A549 (cell line): ENCODE measurements around the gene TRIM29. TPM values are rescaled to one million over a fixed set of nuclear protein-coding genes. Genes with fewer than 3 reads are reported as not detected.

Experiments
- ATAC-seq, 2 experiments: fragments of 200-7000 bp in 1 of 2; fragments of >200 bp in 1 of 2; cut with Nextera tagmentation in 1 of 2; cut with Tn5 transposase in 1 of 2; 3 replicates each; pipeline versions ENCODE4 v1.8.0 to v1.9.1; 2018 to 2020; ENCODE audit warnings: mild to moderate bottlenecking in 1 of 2, moderate library complexity in 1 of 2
- CTCF ChIA-PET: fragments of 300-600 bp; sonication (Branson Sonifier 250); formaldehyde crosslinking; extraction: SDS; loops from one replicate; lab custom pipeline; 2021; ENCODE audit warnings: antibody characterized with exemption, inconsistent platforms; lab: Yijun Ruan, JAX
- POLR2A ChIA-PET: fragments of 350-600 bp; formaldehyde crosslinking; extraction: SDS; loops from one replicate; lab custom pipeline; 2021; ENCODE audit warnings: antibody characterized with exemption, inconsistent platforms; lab: Yijun Ruan, JAX
- DNase-seq, 2 experiments: peaks; one replicate each; pipeline versions ENCODE4 v3.0.0 to v3.0.0-alpha.2; 2011 to 2016; ENCODE audit warnings: low read depth in 1 of 2, low spot score in 1 of 2
- FAIRE-seq: peaks from 2 replicates; lab custom pipeline; 2011; peaks lifted over from hg19 to GRCh38; lab: Jason Lieb, UNC
- H3K27ac ChIP-seq, 2 experiments: fragments of >200 bp; sonication (Bioruptor Twin); formaldehyde crosslinking; 3 replicates each; pipeline ENCODE4 v1.5.1; 2016 to 2017
- H3K4me1 ChIP-seq: fragments of >200 bp; sonication (Bioruptor Twin); formaldehyde crosslinking; 3 replicates; pipeline ENCODE4 v1.6.1; 2016
- H3K4me2 ChIP-seq: fragments of >200 bp; sonication (Bioruptor Twin); formaldehyde crosslinking; 3 replicates; pipeline ENCODE4 v1.6.1; 2016
- H3K4me3 ChIP-seq: fragments of >200 bp; sonication (Bioruptor Twin); formaldehyde crosslinking; 3 replicates; pipeline ENCODE4 v1.5.1; 2016
- H3K9me3 ChIP-seq: fragments of >200 bp; sonication (Bioruptor Twin); formaldehyde crosslinking; 3 replicates; pipeline ENCODE4 v1.6.1; 2016
- CBX2 ChIP-seq: fragments of 200-600 bp; sonication (generic); IDR thresholded peaks from 2 replicates; pipeline ENCODE4 v1.6.1; 2016; ENCODE audit warnings: low read depth, mild to moderate bottlenecking, borderline replicate concordance
- CHD2 ChIP-seq: fragments of 150-350 bp; IDR thresholded peaks from 2 replicates; pipeline ENCODE4 v1.6.1; 2014; ENCODE audit warnings: low read length; ENCODE audit not compliant: partially characterized antibody
- CHD4 ChIP-seq: fragments of 200-600 bp; sonication (generic); IDR thresholded peaks from 2 replicates; pipeline ENCODE4 v1.6.1; 2016; ENCODE audit warnings: antibody characterized with exemption, mild to moderate bottlenecking, borderline replicate concordance
- EP300 ChIP-seq, 2 experiments: fragments of >200 bp; sonication (Bioruptor Twin); formaldehyde crosslinking; IDR thresholded peaks; 2 replicates in 1 of 2; 3 replicates in 1 of 2; pipeline ENCODE4 v1.6.1; 2016 to 2017
- ESRRA ChIP-seq: fragments of 150-350 bp; IDR thresholded peaks from 2 replicates; pipeline ENCODE4 v1.6.1; 2014; ENCODE audit warnings: mild to moderate bottlenecking, low read length, borderline replicate concordance
- GATA3 ChIP-seq: IDR thresholded peaks from 2 replicates; pipeline ENCODE4 v1.6.1; 2012; ENCODE audit warnings: borderline replicate concordance
- HDAC2 ChIP-seq: fragments of 200-600 bp; sonication (generic); IDR thresholded peaks from 2 replicates; pipeline ENCODE4 v1.6.1; 2016
- HOXB13 ChIP-seq: fragments of 250-450 bp; sonication (Bioruptor Pico); IDR thresholded peaks from 2 replicates; pipeline ENCODE4 v1.5.0; 2020; ENCODE audit warnings: low read depth, mild to moderate bottlenecking, moderate library complexity
- JUN ChIP-seq, 2 experiments: fragments of >200 bp; sonication (Bioruptor Twin); formaldehyde crosslinking; IDR thresholded peaks; 2 replicates in 1 of 2; 3 replicates in 1 of 2; pipeline ENCODE4 v1.6.1; 2016 to 2017
- JUNB ChIP-seq: fragments of >200 bp; sonication (Bioruptor Twin); formaldehyde crosslinking; IDR thresholded peaks from 2 replicates; pipeline ENCODE4 v1.6.1; 2016
- KDM1A ChIP-seq: fragments of 200-600 bp; sonication (generic); IDR thresholded peaks from 2 replicates; pipeline ENCODE4 v1.6.1; 2016; ENCODE audit warnings: low read depth, mild to moderate bottlenecking
- MAFK ChIP-seq: fragments of 450-650 bp; IDR thresholded peaks from 2 replicates; pipeline ENCODE4 v1.6.1; 2014; ENCODE audit not compliant: partially characterized antibody
- NPAS2 ChIP-seq: fragments of 250-450 bp; sonication (Bioruptor Pico); IDR thresholded peaks from 2 replicates; pipeline ENCODE4 v1.8.0; 2022; ENCODE audit warnings: mild to moderate bottlenecking, moderate library complexity, borderline replicate concordance
- RCOR1 ChIP-seq: fragments of 150-350 bp; IDR thresholded peaks from 2 replicates; pipeline ENCODE4 v1.6.1; 2014; ENCODE audit warnings: antibody characterized with exemption, low read length, low read depth
- RFX5 ChIP-seq: fragments of 450-650 bp; IDR thresholded peaks from 2 replicates; pipeline ENCODE4 v1.7.1; 2014; ENCODE audit warnings: antibody characterized with exemption, mild to moderate bottlenecking, moderate library complexity
- ZSCAN20 ChIP-seq: fragments of 250-450 bp; sonication (Bioruptor Pico); IDR thresholded peaks from 2 replicates; pipeline ENCODE4 v1.8.0; 2022; ENCODE audit warnings: mild to moderate bottlenecking, moderate library complexity
- WGBS: methylation state at CpG from one replicate; pipeline ENCODE4 v1.1.6; 2017; ENCODE audit errors: missing lambda C conversion rate; 5-methylcytosine and 5-hydroxymethylcytosine counted together
- polyA plus RNA-seq, 4 experiments: library from polyadenylated mRNA; depleted of rRNA in 3 of 4; stranded (reverse); fragments of >200 nt; fragmentation: RNase III in 1 of 4; extraction: RNeasy Plus Mini Kit Qiagen cat#74134 plus additional on column Dnase treatment in 1 of 4; gene quantifications; 2 replicates in 3 of 4; 3 replicates in 1 of 4; pipeline ENCODE4 v1.2.3, GENCODE V29; 2011 to 2017
- TF ChIP-seq, protein P1 (sequence below): fragments of 150-350 bp; IDR thresholded peaks from 2 replicates; pipeline ENCODE4 v1.6.1; 2014; ENCODE audit warnings: low read depth, mild to moderate bottlenecking, low read length
- TF ChIP-seq, protein P2 (sequence below): fragments of 250-450 bp; sonication (Bioruptor Pico); IDR thresholded peaks from 2 replicates; pipeline ENCODE4 v1.5.0; 2020; ENCODE audit warnings: low read depth, mild to moderate bottlenecking, moderate library complexity
- TF ChIP-seq, protein P3 (sequence below): IDR thresholded peaks from 2 replicates; pipeline ENCODE4 v1.6.1; 2012
- TF ChIP-seq, protein P4 (sequence below): IDR thresholded peaks from 2 replicates; pipeline ENCODE4 v1.6.1; 2012; ENCODE audit warnings: low read depth, borderline replicate concordance
- TF ChIP-seq, protein P5 (sequence below): fragments of 200-600 bp; sonication (generic); IDR thresholded peaks from 2 replicates; pipeline ENCODE4 v1.6.1; 2016; ENCODE audit warnings: antibody characterized with exemption, mild to moderate bottlenecking, moderate library complexity
- TF ChIP-seq, protein P6 (sequence below): fragments of 250-450 bp; sonication (Bioruptor Pico); IDR thresholded peaks from 2 replicates; pipeline ENCODE4 v1.5.0; 2021; ENCODE audit warnings: mild to moderate bottlenecking, moderate library complexity, borderline replicate concordance
- TF ChIP-seq, protein P7 (sequence below): IDR thresholded peaks from 2 replicates; pipeline ENCODE4 v1.6.1; 2012

Gene TRIM29
- polyA plus RNA-seq, 2 of the 4 experiments (the other 2 are of a cell fraction), result 2.7 to 3.6 TPM

DNA sequence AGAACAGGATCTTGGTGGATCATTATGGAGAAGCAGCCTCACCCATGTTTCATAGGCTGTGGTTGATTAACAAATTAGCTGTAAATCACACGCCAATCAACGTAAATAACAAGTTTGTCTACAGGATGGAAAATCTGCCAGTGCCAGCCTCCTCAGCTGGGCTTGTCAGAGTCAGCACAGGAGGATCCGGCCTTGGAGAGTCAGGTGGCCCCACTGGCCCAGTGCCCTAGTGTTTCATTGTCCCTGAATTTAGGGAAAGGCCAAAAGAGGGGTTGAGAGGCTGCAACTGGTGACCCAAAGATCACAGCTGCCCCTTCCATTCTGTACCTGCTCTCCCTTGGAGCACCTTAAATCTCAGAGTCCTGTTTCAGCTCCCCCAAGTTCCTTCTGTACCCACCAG is 42.4 kb downstream of the TRIM29 start (continued):
- TF ChIP-seq, protein P1, sequence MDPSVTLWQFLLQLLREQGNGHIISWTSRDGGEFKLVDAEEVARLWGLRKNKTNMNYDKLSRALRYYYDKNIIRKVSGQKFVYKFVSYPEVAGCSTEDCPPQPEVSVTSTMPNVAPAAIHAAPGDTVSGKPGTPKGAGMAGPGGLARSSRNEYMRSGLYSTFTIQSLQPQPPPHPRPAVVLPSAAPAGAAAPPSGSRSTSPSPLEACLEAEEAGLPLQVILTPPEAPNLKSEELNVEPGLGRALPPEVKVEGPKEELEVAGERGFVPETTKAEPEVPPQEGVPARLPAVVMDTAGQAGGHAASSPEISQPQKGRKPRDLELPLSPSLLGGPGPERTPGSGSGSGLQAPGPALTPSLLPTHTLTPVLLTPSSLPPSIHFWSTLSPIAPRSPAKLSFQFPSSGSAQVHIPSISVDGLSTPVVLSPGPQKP, result no peak
- TF ChIP-seq CHD4 (no peak), JUNB (no peak)

DNA sequence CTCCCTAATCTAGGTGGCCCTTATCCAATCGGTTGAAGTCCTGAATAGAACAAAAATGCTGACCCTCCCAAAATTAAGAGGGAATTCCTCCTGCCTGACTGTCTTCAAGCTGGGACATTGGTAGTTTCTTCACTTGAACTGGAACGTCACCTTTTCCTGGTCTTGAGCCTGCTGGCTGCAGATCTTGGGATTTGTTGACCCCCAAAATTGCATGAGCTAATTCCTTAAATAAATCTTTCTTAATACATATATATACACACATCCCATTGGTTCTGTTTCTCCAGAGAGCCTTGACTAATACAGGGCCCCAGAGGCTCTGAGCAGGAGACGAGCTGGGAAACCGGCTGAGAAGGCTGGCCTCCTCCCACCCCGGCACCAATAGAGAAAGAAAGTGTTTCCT is 46.2 kb downstream of the TRIM29 start:
- ATAC-seq, result no peak
- TF ChIP-seq EP300 (IDR thresholded peaks at IDR 0.05) (no peak), CHD2 (no peak), ZSCAN20 (CRISPR knock-in tag) (no peak), HOXB13 (no peak), KDM1A (no peak), MAFK (no peak), CBX2 (no peak), JUN (IDR thresholded peaks at IDR 0.05) (no peak), RFX5 (no peak), HDAC2 (no peak)
- TF ChIP-seq, protein P2, sequence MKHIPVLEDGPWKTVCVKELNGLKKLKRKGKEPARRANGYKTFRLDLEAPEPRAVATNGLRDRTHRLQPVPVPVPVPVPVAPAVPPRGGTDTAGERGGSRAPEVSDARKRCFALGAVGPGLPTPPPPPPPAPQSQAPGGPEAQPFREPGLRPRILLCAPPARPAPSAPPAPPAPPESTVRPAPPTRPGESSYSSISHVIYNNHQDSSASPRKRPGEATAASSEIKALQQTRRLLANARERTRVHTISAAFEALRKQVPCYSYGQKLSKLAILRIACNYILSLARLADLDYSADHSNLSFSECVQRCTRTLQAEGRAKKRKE (CRISPR knock-in tag), result no peak
- no peak overlapping the region for H3K4me3 ChIP-seq
- POLR2A ChIA-PET, result no interaction called here
- no peak for DNase-seq
- H3K9me3 ChIP-seq, result 0 out of 3 replicates have a peak, but pooled peaks cover 3% of the 10 kb centered on the region
- WGBS, result 46% methylated on average over 5 of the region's 5 CpGs
- CTCF ChIA-PET, result no interaction called here
- no peak overlapping the region for H3K27ac ChIP-seq
- H3K4me2 ChIP-seq, result no peak overlapping the region
- H3K4me1 ChIP-seq, result no peaks in the 10 kb centered on the region
- no peak for FAIRE-seq

DNA sequence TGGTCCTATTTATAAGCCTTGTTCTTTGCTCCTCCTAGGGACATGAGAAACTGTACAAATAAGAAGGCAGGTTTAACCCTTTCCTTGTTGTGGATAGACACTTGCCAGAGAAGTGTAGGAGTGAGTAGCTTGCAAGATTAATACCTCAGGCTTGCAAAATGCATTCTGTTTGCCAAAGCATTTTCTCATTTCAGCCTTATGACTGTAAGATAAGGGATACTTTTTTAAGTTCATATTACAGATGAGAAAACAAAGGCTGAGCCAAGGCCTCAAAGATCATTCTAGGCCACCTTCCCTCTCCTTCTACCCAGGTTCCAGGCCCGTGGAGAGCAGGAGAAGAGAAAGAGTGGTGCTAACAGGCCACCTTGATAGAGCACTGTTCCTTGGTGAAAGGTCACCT is 46.8 kb downstream of the TRIM29 start:
- Histone ChIP-seq H3K4me2 (no peak overlapping the region), H3K4me3 (no peak overlapping the region), H3K9me3 (peaks cover 8% of the 10 kb centered on the region; the same call in 1 of the 3 replicates), H3K4me1 (no peaks in the 10 kb centered on the region), H3K27ac (no peak overlapping the region)
- FAIRE-seq, result no peak
- ATAC-seq, result no peak
- 0% methylated on average over 1 of the region's 1 CpG for WGBS
- TF ChIP-seq, protein P3, sequence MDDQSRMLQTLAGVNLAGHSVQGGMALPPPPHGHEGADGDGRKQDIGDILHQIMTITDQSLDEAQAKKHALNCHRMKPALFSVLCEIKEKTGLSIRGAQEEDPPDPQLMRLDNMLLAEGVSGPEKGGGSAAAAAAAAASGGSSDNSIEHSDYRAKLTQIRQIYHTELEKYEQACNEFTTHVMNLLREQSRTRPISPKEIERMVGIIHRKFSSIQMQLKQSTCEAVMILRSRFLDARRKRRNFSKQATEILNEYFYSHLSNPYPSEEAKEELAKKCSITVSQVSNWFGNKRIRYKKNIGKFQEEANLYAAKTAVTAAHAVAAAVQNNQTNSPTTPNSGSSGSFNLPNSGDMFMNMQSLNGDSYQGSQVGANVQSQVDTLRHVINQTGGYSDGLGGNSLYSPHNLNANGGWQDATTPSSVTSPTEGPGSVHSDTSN, result no peak
- TF ChIP-seq, protein P4, sequence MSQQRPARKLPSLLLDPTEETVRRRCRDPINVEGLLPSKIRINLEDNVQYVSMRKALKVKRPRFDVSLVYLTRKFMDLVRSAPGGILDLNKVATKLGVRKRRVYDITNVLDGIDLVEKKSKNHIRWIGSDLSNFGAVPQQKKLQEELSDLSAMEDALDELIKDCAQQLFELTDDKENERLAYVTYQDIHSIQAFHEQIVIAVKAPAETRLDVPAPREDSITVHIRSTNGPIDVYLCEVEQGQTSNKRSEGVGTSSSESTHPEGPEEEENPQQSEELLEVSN, result no peak
- no peak for TF ChIP-seq CBX2
- TF ChIP-seq, protein P2 (CRISPR knock-in tag), result no peak
- no peak for TF ChIP-seq GATA3
- no peak for TF ChIP-seq JUN (IDR thresholded peaks at IDR 0.05)
- TF ChIP-seq, protein P5, sequence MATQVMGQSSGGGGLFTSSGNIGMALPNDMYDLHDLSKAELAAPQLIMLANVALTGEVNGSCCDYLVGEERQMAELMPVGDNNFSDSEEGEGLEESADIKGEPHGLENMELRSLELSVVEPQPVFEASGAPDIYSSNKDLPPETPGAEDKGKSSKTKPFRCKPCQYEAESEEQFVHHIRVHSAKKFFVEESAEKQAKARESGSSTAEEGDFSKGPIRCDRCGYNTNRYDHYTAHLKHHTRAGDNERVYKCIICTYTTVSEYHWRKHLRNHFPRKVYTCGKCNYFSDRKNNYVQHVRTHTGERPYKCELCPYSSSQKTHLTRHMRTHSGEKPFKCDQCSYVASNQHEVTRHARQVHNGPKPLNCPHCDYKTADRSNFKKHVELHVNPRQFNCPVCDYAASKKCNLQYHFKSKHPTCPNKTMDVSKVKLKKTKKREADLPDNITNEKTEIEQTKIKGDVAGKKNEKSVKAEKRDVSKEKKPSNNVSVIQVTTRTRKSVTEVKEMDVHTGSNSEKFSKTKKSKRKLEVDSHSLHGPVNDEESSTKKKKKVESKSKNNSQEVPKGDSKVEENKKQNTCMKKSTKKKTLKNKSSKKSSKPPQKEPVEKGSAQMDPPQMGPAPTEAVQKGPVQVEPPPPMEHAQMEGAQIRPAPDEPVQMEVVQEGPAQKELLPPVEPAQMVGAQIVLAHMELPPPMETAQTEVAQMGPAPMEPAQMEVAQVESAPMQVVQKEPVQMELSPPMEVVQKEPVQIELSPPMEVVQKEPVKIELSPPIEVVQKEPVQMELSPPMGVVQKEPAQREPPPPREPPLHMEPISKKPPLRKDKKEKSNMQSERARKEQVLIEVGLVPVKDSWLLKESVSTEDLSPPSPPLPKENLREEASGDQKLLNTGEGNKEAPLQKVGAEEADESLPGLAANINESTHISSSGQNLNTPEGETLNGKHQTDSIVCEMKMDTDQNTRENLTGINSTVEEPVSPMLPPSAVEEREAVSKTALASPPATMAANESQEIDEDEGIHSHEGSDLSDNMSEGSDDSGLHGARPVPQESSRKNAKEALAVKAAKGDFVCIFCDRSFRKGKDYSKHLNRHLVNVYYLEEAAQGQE, result no peak
- TF ChIP-seq HOXB13, result no peak
- TF ChIP-seq RCOR1, result no peak
- TF ChIP-seq ESRRA, result no peak
- TF ChIP-seq, protein P6, sequence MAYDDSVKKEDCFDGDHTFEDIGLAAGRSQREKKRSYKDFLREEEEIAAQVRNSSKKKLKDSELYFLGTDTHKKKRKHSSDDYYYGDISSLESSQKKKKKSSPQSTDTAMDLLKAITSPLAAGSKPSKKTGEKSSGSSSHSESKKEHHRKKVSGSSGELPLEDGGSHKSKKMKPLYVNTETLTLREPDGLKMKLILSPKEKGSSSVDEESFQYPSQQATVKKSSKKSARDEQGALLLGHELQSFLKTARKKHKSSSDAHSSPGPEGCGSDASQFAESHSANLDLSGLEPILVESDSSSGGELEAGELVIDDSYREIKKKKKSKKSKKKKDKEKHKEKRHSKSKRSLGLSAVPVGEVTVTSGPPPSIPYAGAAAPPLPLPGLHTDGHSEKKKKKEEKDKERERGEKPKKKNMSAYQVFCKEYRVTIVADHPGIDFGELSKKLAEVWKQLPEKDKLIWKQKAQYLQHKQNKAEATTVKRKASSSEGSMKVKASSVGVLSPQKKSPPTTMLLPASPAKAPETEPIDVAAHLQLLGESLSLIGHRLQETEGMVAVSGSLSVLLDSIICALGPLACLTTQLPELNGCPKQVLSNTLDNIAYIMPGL (CRISPR knock-in tag), result no peak
- TF ChIP-seq, protein P7, sequence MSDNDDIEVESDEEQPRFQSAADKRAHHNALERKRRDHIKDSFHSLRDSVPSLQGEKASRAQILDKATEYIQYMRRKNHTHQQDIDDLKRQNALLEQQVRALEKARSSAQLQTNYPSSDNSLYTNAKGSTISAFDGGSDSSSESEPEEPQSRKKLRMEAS, result no peak
- no peak for TF ChIP-seq NPAS2
- no peak for TF ChIP-seq EP300 (IDR thresholded peaks at IDR 0.05)
- DNase-seq, result no peak
- ChIA-PET POLR2A (no interaction called here), CTCF (no interaction called here)
